Neural progenitor cell (in vitro differentiated cells): ENCODE data around the gene PLCD3. TPM values are rescaled to one million over a fixed set of nuclear protein-coding genes. Genes with fewer than 3 reads are reported as not detected.
A peak's percentile ranks its signal among the peaks of the same experiment; 100 is the strongest.

Source experiments
- DNase-seq: peaks from one replicate; pipeline ENCODE4 v3.0.0-alpha.2; 2016; ENCODE audit warnings: low spot score
- H2AFZ ChIP-seq: fragments of 200-600 bp; sonication (generic); replicated peaks from 2 replicates; pipeline ENCODE4 v1.6.1; 2016; ENCODE audit warnings: antibody characterized with exemption
- H3F3A ChIP-seq: fragments of 200-600 bp; sonication (generic); 2 replicates; pipeline ENCODE4 v1.6.1; 2016; ENCODE audit warnings: antibody characterized with exemption, low read depth
- H3K27ac ChIP-seq: fragments of 200-600 bp; sonication (generic); 2 replicates; pipeline ENCODE4 v1.5.1; 2016; ENCODE audit warnings: mild to moderate bottlenecking
- H3K27me3 ChIP-seq: fragments of 200-600 bp; sonication (generic); 2 replicates; pipeline ENCODE4 v1.6.1; 2016; ENCODE audit warnings: mild to moderate bottlenecking, moderate library complexity
- H3K36me3 ChIP-seq: fragments of 200-600 bp; sonication (generic); 2 replicates; pipeline ENCODE4 v1.5.1; 2016
- H3K4me1 ChIP-seq: fragments of 200-600 bp; sonication (generic); 2 replicates; pipeline ENCODE4 v1.6.1; 2016; ENCODE audit warnings: mixed run types
- H3K4me2 ChIP-seq: fragments of 200-600 bp; sonication (generic); 2 replicates; pipeline ENCODE4 v1.6.1; 2016
- H3K4me3 ChIP-seq: fragments of 200-600 bp; sonication (generic); 2 replicates; pipeline ENCODE4 v1.5.1; 2016
- H3K79me2 ChIP-seq: fragments of 200-600 bp; sonication (generic); 2 replicates; pipeline ENCODE4 v1.6.1; 2016; ENCODE audit warnings: low read depth
- H3K9ac ChIP-seq: fragments of 200-600 bp; sonication (generic); 2 replicates; pipeline ENCODE4 v1.6.1; 2016
- H3K9me3 ChIP-seq: fragments of 200-600 bp; sonication (generic); 2 replicates; pipeline ENCODE4 v1.5.1; 2016; ENCODE audit warnings: low read depth
- H4K20me1 ChIP-seq: fragments of 200-600 bp; sonication (generic); 2 replicates; pipeline ENCODE4 v1.6.1; 2016; ENCODE audit warnings: low read depth
- H3K27ac Mint-ChIP-seq: 3 replicates; pipeline ENCODE4 v1.8.0; 2021; ENCODE audit warnings: mixed read lengths
- H3K27me3 Mint-ChIP-seq: 2 replicates; pipeline ENCODE4 v1.8.0; 2022; ENCODE audit warnings: low read depth, mild to moderate bottlenecking, inconsistent platforms, moderate library complexity, mixed read lengths; ENCODE audit not compliant: insufficient read depth
- H3K36me3 Mint-ChIP-seq: 3 replicates; pipeline ENCODE4 v1.8.0; 2021; ENCODE audit warnings: mixed read lengths
- H3K4me1 Mint-ChIP-seq: 3 replicates; pipeline ENCODE4 v1.8.0; 2021; ENCODE audit warnings: mixed read lengths
- H3K4me3 Mint-ChIP-seq: 3 replicates; pipeline ENCODE4 v1.8.0; 2021; ENCODE audit warnings: mild to moderate bottlenecking, moderate library complexity, mixed read lengths
- H3K9me3 Mint-ChIP-seq: 3 replicates; pipeline ENCODE4 v1.8.0; 2020; ENCODE audit warnings: mixed read lengths
- CTCF ChIP-seq: fragments of 200-600 bp; sonication (generic); IDR thresholded peaks from 2 replicates; pipeline ENCODE4 v1.5.1; 2017; ENCODE audit warnings: antibody characterized with exemption, mild to moderate bottlenecking
- EZH2 ChIP-seq: fragments of 200-600 bp; sonication (generic); IDR thresholded peaks from 2 replicates; pipeline ENCODE4 v1.6.1; 2017; ENCODE audit warnings: antibody characterized with exemption, mild to moderate bottlenecking, moderate library complexity
- EZH2phosphoT487 ChIP-seq: fragments of 200-600 bp; sonication (generic); IDR thresholded peaks from 2 replicates; pipeline ENCODE4 v1.6.1; 2017; ENCODE audit warnings: antibody characterized with exemption
- total RNA-seq: library from RNA; depleted of rRNA; stranded (reverse); fragments of >200 nt; gene quantifications from 2 replicates; pipeline ENCODE4 v1.2.3, GENCODE V29; 2015; ENCODE audit warnings: low replicate concordance

PLCD3 gene
- total RNA-seq, 1 donor from 2014 or later: 16.0 TPM

GRCh38 chr17:45073414-45074070 is 58.8 kb downstream of the PLCD3 start:
- TF ChIP-seq EZH2phosphoT487: no peak
- no peak for TF ChIP-seq EZH2
- peaks cover 5% of the 10 kb centered on the region for H3K4me1 Mint-ChIP-seq
- Histone ChIP-seq H3K9me3 (no peaks in the 10 kb centered on the region), H3K4me2 (no peak overlapping the region), H3F3A (peaks cover 7% of the 10 kb centered on the region), H3K36me3 (no peaks in the 10 kb centered on the region), H2AFZ (no peak overlapping the region), H3K79me2 (peaks cover 94% of the 10 kb centered on the region), H4K20me1 (peaks cover 14% of the 10 kb centered on the region), H3K4me3 (no peak overlapping the region), H3K9ac (no peak overlapping the region), H3K27ac (no peak overlapping the region), H3K4me1 (no peaks in the 10 kb centered on the region), H3K27me3 (no peaks in the 10 kb centered on the region)
- H3K27me3 Mint-ChIP-seq: peaks cover 6% of the 10 kb centered on the region
- peak overlapping the region; percentile 40 for H3K27ac Mint-ChIP-seq
- H3K4me3 Mint-ChIP-seq: no peak overlapping the region
- DNase-seq: no peak
- H3K36me3 Mint-ChIP-seq: peaks cover 20% of the 10 kb centered on the region
- H3K9me3 Mint-ChIP-seq: no peaks in the 10 kb centered on the region

GRCh38 chr17:45070809-45071208 is 61.5 kb downstream of the PLCD3 start:
- H3K4me1 Mint-ChIP-seq: peaks cover 5% of the 10 kb centered on the region
- Histone ChIP-seq H3K4me2 (no peak overlapping the region), H3K4me3 (no peak overlapping the region), H3K27me3 (no peaks in the 10 kb centered on the region), H3F3A (peaks cover 14% of the 10 kb centered on the region), H3K4me1 (no peaks in the 10 kb centered on the region), H3K9ac (no peak overlapping the region), H3K9me3 (no peaks in the 10 kb centered on the region), H3K79me2 (peaks cover 94% of the 10 kb centered on the region), H3K36me3 (no peaks in the 10 kb centered on the region), H3K27ac (no peak overlapping the region), H4K20me1 (peaks cover 11% of the 10 kb centered on the region), H2AFZ (no peak overlapping the region)
- H3K4me3 Mint-ChIP-seq: no peak overlapping the region
- H3K9me3 Mint-ChIP-seq: no peaks in the 10 kb centered on the region
- H3K36me3 Mint-ChIP-seq: peaks cover 18% of the 10 kb centered on the region
- DNase-seq: no peak
- no peak for TF ChIP-seq CTCF
- no peak for TF ChIP-seq EZH2
- TF ChIP-seq EZH2phosphoT487: no peak
- peaks cover 6% of the 10 kb centered on the region for H3K27me3 Mint-ChIP-seq
- no peak overlapping the region for H3K27ac Mint-ChIP-seq

GRCh38 chr17:45070001-45070400 is 62.3 kb downstream of the PLCD3 start:
- Mint-ChIP-seq H3K27ac (no peak overlapping the region), H3K27me3 (peaks cover 6% of the 10 kb centered on the region), H3K4me1 (peaks cover 5% of the 10 kb centered on the region), H3K9me3 (no peaks in the 10 kb centered on the region), H3K36me3 (peaks cover 18% of the 10 kb centered on the region), H3K4me3 (no peak overlapping the region)
- Histone ChIP-seq H3K4me3 (no peak overlapping the region), H3K79me2 (peaks cover 96% of the 10 kb centered on the region), H3K27ac (no peak overlapping the region), H3K9ac (no peak overlapping the region), H3K9me3 (no peaks in the 10 kb centered on the region), H4K20me1 (peaks cover 14% of the 10 kb centered on the region), H3F3A (peaks cover 14% of the 10 kb centered on the region), H3K27me3 (no peaks in the 10 kb centered on the region), H3K36me3 (no peaks in the 10 kb centered on the region), H3K4me2 (no peak overlapping the region), H3K4me1 (no peaks in the 10 kb centered on the region), H2AFZ (no peak overlapping the region)
- TF ChIP-seq CTCF (no peak), EZH2 (no peak), EZH2phosphoT487 (no peak)
- DNase-seq: no peak

- Mint-ChIP-seq H3K36me3 (peaks cover 12% of the 10 kb centered on the region), H3K27me3 (no peaks in the 10 kb centered on the region), H3K4me1 (peaks cover 6% of the 10 kb centered on the region), H3K4me3 (no peak overlapping the region), H3K27ac (no peak overlapping the region), H3K9me3 (no peaks in the 10 kb centered on the region)
- Histone ChIP-seq H3K9ac (no peak overlapping the region), H3K79me2 (peaks cover 96% of the 10 kb centered on the region), H3K27ac (no peak overlapping the region), H3K9me3 (no peaks in the 10 kb centered on the region), H3K4me1 (no peaks in the 10 kb centered on the region), H4K20me1 (peaks cover 20% of the 10 kb centered on the region), H3K36me3 (no peaks in the 10 kb centered on the region), H3F3A (peaks cover 14% of the 10 kb centered on the region), H3K4me3 (no peak overlapping the region), H3K27me3 (no peaks in the 10 kb centered on the region), H3K4me2 (no peak overlapping the region), H2AFZ (no peak overlapping the region)
- TF ChIP-seq CTCF (no peak), EZH2 (no peak), EZH2phosphoT487 (no peak)
- no peak for DNase-seq
These were observed 64.7 kb downstream of the PLCD3 start for GRCh38 chr17:45067637-45068036.
